A549 (cell line): Measurements from ENCODE around the gene EML1.

Experiments
- BHLHE40 ChIP-seq: IDR thresholded peaks from 2 replicates; pipeline ENCODE4 v1.6.1; 2012; ENCODE audit warnings: low read depth, low read length, inconsistent platforms
- CHD4 ChIP-seq: fragments of 200-600 bp; sonication (generic); IDR thresholded peaks from 2 replicates; pipeline ENCODE4 v1.6.1; 2016; ENCODE audit warnings: antibody characterized with exemption, mild to moderate bottlenecking, borderline replicate concordance
- HDAC2 ChIP-seq: fragments of 200-600 bp; sonication (generic); IDR thresholded peaks from 2 replicates; pipeline ENCODE4 v1.6.1; 2016
- MYC ChIP-seq: IDR thresholded peaks from 2 replicates; pipeline ENCODE4 v1.6.1; 2012; ENCODE audit warnings: mild to moderate bottlenecking, inconsistent platforms, low read length, improper control_type of control experiment, borderline replicate concordance
- POLR2A ChIP-seq: IDR thresholded peaks from 2 replicates; pipeline ENCODE4 v1.6.1; 2012; ENCODE audit warnings: mild to moderate bottlenecking, low read length
- SMC3 ChIP-seq: fragments of >200 bp; sonication (Bioruptor Twin); formaldehyde crosslinking; IDR thresholded peaks from 3 replicates; pipeline ENCODE4 v1.6.1; 2018; ENCODE audit warnings: inconsistent platforms
- SREBF2 ChIP-seq: fragments of 450-650 bp; IDR thresholded peaks from 2 replicates; pipeline ENCODE4 v1.6.1; 2014; ENCODE audit warnings: mild to moderate bottlenecking, moderate library complexity
- TF ChIP-seq, protein P1 (sequence below): fragments of >200 bp; sonication (Bioruptor Twin); formaldehyde crosslinking; IDR thresholded peaks from 3 replicates; pipeline ENCODE4 v1.5.1; 2016
- TF ChIP-seq, protein P2 (sequence below): fragments of 450-650 bp; IDR thresholded peaks from 2 replicates; pipeline ENCODE4 v1.6.1; 2014; ENCODE audit warnings: antibody characterized with exemption
- TF ChIP-seq, protein P3 (sequence below): IDR thresholded peaks from 2 replicates; pipeline ENCODE4 v1.6.1; 2012; ENCODE audit warnings: low read depth, borderline replicate concordance

DNA sequence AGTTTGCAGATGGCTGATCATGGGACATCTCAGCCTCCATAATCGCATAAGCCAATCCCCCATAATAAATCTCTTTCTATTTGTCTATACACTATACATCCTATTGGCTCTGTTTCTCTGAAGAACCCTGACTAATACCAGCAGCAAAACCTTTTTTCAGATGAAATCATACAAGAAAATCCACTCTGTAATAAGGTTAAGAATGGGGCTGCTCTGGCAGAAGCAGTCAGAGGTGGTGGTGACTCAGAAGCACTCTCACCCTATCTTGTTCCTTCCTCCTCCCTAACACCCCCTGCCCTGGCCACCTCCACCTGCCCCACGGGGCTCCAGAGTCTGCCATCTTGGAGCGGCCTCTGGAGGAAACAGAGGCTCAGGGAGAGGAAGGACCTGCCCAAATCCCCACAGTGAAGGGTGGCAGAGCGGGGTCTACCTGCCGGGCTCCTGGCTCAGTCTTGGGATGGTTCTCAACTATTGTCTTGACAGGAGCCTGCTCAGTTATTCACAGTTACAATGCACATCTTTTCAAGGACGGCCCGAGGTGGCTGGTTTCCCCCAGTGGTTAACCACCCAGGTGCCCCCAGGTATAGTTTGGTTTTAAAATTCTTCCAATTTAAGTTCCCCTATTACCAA is 162.7 kb downstream of the EML1 start:
- TF ChIP-seq, protein P1, sequence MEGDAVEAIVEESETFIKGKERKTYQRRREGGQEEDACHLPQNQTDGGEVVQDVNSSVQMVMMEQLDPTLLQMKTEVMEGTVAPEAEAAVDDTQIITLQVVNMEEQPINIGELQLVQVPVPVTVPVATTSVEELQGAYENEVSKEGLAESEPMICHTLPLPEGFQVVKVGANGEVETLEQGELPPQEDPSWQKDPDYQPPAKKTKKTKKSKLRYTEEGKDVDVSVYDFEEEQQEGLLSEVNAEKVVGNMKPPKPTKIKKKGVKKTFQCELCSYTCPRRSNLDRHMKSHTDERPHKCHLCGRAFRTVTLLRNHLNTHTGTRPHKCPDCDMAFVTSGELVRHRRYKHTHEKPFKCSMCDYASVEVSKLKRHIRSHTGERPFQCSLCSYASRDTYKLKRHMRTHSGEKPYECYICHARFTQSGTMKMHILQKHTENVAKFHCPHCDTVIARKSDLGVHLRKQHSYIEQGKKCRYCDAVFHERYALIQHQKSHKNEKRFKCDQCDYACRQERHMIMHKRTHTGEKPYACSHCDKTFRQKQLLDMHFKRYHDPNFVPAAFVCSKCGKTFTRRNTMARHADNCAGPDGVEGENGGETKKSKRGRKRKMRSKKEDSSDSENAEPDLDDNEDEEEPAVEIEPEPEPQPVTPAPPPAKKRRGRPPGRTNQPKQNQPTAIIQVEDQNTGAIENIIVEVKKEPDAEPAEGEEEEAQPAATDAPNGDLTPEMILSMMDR = no peak
- TF ChIP-seq, protein P2, sequence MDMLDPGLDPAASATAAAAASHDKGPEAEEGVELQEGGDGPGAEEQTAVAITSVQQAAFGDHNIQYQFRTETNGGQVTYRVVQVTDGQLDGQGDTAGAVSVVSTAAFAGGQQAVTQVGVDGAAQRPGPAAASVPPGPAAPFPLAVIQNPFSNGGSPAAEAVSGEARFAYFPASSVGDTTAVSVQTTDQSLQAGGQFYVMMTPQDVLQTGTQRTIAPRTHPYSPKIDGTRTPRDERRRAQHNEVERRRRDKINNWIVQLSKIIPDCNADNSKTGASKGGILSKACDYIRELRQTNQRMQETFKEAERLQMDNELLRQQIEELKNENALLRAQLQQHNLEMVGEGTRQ = no peak
- TF ChIP-seq BHLHE40 (no peak), MYC (no peak), SREBF2 (no peak), CHD4 (no peak), SMC3 (no peak), HDAC2 (no peak), POLR2A (no peak)
- TF ChIP-seq, protein P3, sequence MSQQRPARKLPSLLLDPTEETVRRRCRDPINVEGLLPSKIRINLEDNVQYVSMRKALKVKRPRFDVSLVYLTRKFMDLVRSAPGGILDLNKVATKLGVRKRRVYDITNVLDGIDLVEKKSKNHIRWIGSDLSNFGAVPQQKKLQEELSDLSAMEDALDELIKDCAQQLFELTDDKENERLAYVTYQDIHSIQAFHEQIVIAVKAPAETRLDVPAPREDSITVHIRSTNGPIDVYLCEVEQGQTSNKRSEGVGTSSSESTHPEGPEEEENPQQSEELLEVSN = no peak
